GM12892 (cell line): ENCODE data around the gene SPSB1.

ENCODE experiments used
- POLR2AphosphoS5 ChIP-seq: IDR thresholded peaks from 2 replicates; pipeline ENCODE4 v1.6.1; 2011; ENCODE audit warnings: low read depth, low read length, control low read depth
- TAF1 ChIP-seq: IDR thresholded peaks from 2 replicates; pipeline ENCODE4 v1.6.1; 2011; ENCODE audit warnings: low read depth, mild to moderate bottlenecking, control low read depth, low read length, borderline replicate concordance

DNA sequence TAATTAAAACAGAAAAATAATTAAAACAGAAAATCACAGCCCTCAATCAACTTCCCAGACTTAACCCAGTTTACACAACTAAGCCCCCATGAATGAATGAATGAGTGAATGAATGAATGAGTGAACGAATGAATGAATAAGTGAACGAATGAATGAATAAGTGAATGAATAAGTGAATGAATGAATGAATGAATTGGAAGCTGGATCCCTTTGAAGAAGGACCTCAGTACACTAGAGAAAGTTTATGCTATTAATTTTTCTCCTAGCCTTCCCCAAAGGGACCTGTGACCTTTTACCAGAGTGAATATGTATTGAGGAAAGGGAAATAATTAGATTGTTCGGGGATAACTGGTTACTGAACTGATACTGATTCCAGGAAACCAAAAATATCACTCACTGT, 5.6 kb downstream of the SPSB1 start:
- TF ChIP-seq POLR2AphosphoS5 (no peak), TAF1 (no peak)
